Body of pancreas (tissue), 4 donors: ENCODE results near the gene TEX29.

ENCODE experiments used
- POLR2A ChIP-seq, 3 donors: fragments of 450-650 bp; IDR thresholded peaks; one replicate each; pipeline ENCODE4 v1.6.1; 2016; ENCODE audit warnings: antibody characterized with exemption in 3 of 3, mild to moderate bottlenecking in 2 of 3
- TF ChIP-seq, protein P1 (sequence below), 7 experiments: fragments of 450-650 bp in 4 of 7; fragments of 200-600 bp in 3 of 7; sonication (generic) in 3 of 7; IDR thresholded peaks; one replicate each; pipeline ENCODE4 v1.5.1; 2016 to 2019; ENCODE audit warnings: antibody characterized with exemption in 7 of 7

DNA sequence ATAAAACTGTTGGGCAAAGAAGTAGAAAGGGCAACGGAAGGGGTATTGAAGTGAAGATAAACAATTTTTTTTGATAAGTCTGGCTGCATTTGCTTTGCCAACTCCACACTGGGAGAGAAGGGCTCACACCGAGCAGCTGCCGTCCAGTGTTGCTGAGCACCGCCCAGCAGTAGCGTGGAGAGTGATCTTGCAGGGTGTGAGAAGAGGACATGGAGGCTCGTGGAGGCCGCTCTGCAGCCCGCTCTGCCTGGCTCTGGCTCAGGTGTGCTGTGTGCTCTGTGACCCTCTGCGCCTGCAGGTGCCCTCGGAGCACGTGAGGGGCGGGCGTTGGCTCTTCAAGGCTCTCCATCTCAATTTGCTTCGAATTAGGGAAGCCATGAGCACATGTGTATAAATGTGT is 35.9 kb upstream of the TEX29 start:
- TF ChIP-seq, protein P1, sequence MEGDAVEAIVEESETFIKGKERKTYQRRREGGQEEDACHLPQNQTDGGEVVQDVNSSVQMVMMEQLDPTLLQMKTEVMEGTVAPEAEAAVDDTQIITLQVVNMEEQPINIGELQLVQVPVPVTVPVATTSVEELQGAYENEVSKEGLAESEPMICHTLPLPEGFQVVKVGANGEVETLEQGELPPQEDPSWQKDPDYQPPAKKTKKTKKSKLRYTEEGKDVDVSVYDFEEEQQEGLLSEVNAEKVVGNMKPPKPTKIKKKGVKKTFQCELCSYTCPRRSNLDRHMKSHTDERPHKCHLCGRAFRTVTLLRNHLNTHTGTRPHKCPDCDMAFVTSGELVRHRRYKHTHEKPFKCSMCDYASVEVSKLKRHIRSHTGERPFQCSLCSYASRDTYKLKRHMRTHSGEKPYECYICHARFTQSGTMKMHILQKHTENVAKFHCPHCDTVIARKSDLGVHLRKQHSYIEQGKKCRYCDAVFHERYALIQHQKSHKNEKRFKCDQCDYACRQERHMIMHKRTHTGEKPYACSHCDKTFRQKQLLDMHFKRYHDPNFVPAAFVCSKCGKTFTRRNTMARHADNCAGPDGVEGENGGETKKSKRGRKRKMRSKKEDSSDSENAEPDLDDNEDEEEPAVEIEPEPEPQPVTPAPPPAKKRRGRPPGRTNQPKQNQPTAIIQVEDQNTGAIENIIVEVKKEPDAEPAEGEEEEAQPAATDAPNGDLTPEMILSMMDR (IDR thresholded peaks at IDR 0.05): no peak
- TF ChIP-seq POLR2A (IDR thresholded peaks at IDR 0.05): no peak
